HG02970 (cell line): ENCODE measurements around the gene MBIP.

Experiments
- ATAC-seq: cut with Tn5 transposase; IDR thresholded peaks from one replicate; pipeline ENCODE4 v1.9.1; 2021; ENCODE audit warnings: mild to moderate bottlenecking, moderate library complexity, moderate number of reproducible peaks; ENCODE audit not compliant: unreplicated experiment, low FRiP score

Gene MBIP

DNA sequence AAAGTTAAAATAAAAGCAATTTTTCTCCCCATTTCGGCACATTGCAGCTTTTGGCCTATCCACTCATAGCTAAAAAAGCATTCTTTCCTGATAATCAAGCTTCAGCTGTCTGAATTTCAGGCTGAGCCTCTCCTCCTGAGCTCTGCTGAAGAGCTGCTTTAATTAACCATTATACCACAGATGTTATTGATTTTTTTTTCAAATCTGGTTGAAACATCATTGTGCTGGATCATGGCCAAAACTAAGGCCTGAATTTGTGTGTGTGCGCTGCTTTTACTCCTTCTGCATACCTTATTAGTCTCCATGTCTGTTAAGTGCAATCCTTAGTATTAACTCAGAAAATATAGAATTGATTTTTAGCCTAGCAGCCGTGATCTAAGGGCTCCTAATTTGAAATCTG is 52.3 kb downstream of the MBIP start:
- ATAC-seq = no peak

DNA sequence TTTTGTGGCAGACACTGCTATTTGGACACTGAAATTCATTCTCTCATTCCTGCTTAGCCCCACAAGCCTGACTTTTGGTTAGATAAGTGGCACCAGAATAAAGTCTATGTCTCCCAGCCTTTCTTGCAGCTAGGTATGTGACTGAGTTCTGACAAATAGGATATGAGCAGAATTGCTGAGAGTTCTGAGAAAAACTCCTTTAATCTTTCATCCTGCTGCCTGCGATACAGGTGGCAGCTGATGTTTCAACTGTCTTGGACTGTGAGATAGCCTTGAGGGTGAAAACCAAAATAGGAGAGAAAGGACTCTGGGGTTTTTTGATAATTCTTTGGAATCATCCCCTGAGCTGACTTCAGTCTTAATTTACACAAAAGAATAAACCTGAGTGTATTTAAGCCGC is 55.8 kb downstream of the MBIP start:
- ATAC-seq = no peak

DNA sequence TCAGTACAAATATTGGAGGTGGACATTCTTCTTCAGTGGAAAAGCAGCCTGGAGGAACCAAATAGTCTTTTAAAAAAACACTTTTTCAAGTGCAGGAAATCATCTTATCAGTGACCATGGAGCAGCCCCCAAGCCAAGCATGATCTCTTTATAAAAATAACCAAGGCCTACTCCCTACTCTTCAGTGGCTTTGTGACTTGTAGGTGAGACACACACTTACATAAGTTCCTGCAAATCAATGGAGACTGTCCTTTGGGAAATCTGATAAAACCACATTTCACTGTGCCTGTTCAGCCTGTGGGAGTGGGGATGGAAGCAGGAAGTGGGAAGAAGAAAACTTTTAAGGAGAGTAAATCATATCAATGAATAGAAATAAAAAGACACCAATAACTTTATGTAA is 56.3 kb downstream of the MBIP start:
- no peak for ATAC-seq

DNA sequence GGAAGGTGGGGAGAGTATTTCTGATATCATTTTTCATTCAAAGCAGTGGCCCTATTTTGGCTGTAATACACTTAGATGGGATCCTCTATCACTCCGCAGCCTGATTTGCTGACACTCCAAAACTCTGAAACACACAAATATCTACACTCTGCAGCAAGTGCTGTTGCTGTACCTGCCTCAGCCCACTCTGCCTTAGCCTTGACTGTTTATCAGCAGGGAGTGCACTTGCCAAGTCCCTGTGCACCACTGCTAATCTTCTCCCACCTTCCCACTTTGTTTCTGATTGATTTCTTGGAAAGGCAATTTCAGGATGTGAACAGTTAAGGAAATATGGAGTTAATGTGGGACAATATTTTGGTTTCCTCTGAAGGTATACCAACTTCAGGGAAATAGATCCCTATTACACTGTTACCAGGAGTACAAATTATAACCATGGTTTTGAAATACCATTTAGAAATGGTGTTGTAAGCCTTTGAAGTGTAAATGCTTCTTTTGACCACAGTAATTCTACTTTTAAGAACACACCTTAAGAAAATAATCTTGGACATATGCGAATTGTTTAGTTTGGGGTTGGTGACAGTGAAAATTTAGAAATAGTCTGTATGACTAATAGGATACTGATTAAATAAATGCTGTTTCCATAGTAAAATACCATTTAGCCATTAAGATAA is 59.3 kb downstream of the MBIP start:
- no peak for ATAC-seq

DNA sequence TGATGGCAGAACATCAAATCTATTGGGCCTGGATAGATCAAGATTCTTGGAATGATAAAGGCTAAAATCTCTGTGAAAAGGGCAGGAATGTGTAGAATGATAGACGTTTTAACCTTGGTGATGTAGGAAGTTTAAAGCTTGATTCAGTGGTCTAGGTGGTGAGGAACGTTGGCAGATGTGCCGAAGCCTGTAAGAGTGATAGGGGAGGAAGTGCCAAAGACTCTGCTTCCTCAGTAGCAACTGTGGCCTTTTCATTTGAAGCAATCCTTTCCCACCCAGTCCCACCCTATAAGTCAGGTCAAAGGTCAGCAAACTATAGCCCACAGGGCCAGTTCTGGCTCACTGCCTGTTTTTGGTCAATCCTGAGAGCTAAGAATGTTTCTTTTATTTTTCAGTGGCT is 62.2 kb downstream of the MBIP start:
- no peak for ATAC-seq

DNA sequence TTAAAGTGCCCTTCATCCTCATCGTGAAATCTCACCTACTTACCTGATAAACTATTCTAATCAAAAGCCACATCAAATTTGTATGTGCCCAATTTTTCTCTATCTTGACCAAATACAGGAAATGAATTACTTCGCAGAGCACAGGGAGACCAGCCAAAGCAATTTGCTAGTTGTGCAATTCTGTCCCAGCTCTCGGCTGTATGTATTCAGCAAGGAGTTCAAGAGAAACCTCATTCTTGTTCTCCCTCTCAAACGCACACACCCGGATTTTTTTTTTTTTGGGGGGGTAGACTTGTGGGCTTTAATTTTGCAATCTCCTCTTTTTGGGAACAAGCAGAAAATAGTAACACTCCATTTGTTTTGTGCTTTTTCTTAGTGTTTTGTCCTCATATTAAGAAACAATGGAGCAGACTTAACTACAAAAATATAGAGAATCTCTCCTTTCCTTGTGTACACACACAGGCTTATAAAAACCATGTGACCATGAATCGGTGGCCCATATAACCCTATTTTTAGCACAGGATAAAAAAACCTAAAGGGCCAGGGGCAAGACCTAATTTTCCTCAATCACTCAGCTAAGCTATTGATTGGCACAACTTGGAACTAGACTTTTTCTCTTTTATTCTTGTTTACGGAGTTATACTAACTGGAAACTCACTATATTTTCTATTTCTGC is 64.2 kb downstream of the MBIP start:
- no peak for ATAC-seq

GRCh38 chr14:36254020-36254624 is 66.3 kb downstream of the MBIP start:
- ATAC-seq = no peak
